ENCODE measurements around the gene COL13A1.

Gene COL13A1

GRCh38 chr10:69974551-69975155, 172.9 kb downstream of the COL13A1 start:
- DNase-seq, result no peak

GRCh38 chr10:69976795-69977546, 175.3 kb downstream of the COL13A1 start:
- DNase-seq, result no peak

GRCh38 chr10:69979174-69979573, 177.5 kb downstream of the COL13A1 start:
- no peak for DNase-seq

GRCh38 chr10:69980672-69981071, 179.0 kb downstream of the COL13A1 start:
- no peak for DNase-seq

- DNase-seq, result no peak
These were observed 186.4 kb downstream of the COL13A1 start for GRCh38 chr10:69988094-69988493.

GRCh38 chr10:69991151-69991550, 189.4 kb downstream of the COL13A1 start:
- DNase-seq, result no peak

GRCh38 chr10:69994262-69994661, 192.6 kb downstream of the COL13A1 start:
- DNase-seq, result no peak

GRCh38 chr10:69996611-69997010, 194.9 kb downstream of the COL13A1 start:
- DNase-seq, result no peak

- no peak for DNase-seq
These were observed 198.6 kb downstream of the COL13A1 start for GRCh38 chr10:70000262-70000661.

GRCh38 chr10:70007116-70007820, 205.6 kb downstream of the COL13A1 start:
- no peak for DNase-seq

Measured in NCI-H1048 (cell line).